ENCODE results near the gene NPHP4. TPM values are rescaled to one million over a fixed set of nuclear protein-coding genes. Genes with fewer than 3 reads are reported as not detected.

The NPHP4 gene
- total and polyA plus RNA-seq, 10 of the 15 experiments (the other 5 are each of a cell fraction or from before 2014, with no cell fraction given) = 0.16 to 10.5 (median 3.1) TPM

DNA sequence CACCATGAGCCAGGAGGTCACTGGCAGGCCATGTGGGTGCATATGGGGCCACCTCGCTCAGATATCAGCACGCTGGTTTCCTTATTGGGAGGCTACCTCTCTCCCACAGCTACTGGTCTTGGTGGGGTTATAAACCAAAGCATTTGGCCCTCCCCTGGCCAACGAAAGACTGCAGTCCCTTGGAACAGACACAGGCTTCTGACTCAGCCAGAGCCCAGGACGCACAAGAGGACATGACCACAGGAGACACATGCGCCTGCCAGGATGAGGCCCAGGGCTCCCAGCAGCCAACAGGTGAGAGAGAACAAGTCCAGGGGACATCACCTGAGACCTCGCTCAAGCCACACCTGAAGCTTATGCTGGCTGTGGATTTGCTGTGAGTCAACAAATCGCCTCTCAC is 13.8 kb downstream of the NPHP4 start (continued):
- TF ChIP-seq, protein P1, sequence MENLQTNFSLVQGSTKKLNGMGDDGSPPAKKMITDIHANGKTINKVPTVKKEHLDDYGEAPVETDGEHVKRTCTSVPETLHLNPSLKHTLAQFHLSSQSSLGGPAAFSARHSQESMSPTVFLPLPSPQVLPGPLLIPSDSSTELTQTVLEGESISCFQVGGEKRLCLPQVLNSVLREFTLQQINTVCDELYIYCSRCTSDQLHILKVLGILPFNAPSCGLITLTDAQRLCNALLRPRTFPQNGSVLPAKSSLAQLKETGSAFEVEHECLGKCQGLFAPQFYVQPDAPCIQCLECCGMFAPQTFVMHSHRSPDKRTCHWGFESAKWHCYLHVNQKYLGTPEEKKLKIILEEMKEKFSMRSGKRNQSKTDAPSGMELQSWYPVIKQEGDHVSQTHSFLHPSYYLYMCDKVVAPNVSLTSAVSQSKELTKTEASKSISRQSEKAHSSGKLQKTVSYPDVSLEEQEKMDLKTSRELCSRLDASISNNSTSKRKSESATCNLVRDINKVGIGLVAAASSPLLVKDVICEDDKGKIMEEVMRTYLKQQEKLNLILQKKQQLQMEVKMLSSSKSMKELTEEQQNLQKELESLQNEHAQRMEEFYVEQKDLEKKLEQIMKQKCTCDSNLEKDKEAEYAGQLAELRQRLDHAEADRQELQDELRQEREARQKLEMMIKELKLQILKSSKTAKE (IDR thresholded peaks at IDR 0.05; ENCODE audit: low read depth, poor library complexity, severe bottlenecking) = no peak
- TF ChIP-seq NRF1 (conservative IDR thresholded peaks at IDR 0.05; ENCODE audit: low read depth, low read length) = no peak
- no peak for TF ChIP-seq RUNX3 (IDR thresholded peaks at IDR 0.05; ENCODE audit: low read length)
- TF ChIP-seq CBFB (IDR thresholded peaks at IDR 0.05; ENCODE audit: low read depth) = no peak
- TF ChIP-seq, protein P2, sequence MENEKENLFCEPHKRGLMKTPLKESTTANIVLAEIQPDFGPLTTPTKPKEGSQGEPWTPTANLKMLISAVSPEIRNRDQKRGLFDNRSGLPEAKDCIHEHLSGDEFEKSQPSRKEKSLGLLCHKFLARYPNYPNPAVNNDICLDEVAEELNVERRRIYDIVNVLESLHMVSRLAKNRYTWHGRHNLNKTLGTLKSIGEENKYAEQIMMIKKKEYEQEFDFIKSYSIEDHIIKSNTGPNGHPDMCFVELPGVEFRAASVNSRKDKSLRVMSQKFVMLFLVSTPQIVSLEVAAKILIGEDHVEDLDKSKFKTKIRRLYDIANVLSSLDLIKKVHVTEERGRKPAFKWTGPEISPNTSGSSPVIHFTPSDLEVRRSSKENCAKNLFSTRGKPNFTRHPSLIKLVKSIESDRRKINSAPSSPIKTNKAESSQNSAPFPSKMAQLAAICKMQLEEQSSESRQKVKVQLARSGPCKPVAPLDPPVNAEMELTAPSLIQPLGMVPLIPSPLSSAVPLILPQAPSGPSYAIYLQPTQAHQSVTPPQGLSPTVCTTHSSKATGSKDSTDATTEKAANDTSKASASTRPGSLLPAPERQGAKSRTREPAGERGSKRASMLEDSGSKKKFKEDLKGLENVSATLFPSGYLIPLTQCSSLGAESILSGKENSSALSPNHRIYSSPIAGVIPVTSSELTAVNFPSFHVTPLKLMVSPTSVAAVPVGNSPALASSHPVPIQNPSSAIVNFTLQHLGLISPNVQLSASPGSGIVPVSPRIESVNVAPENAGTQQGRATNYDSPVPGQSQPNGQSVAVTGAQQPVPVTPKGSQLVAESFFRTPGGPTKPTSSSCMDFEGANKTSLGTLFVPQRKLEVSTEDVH (IDR thresholded peaks at IDR 0.05; ENCODE audit: low read depth, partially characterized antibody) = no peak

DNA sequence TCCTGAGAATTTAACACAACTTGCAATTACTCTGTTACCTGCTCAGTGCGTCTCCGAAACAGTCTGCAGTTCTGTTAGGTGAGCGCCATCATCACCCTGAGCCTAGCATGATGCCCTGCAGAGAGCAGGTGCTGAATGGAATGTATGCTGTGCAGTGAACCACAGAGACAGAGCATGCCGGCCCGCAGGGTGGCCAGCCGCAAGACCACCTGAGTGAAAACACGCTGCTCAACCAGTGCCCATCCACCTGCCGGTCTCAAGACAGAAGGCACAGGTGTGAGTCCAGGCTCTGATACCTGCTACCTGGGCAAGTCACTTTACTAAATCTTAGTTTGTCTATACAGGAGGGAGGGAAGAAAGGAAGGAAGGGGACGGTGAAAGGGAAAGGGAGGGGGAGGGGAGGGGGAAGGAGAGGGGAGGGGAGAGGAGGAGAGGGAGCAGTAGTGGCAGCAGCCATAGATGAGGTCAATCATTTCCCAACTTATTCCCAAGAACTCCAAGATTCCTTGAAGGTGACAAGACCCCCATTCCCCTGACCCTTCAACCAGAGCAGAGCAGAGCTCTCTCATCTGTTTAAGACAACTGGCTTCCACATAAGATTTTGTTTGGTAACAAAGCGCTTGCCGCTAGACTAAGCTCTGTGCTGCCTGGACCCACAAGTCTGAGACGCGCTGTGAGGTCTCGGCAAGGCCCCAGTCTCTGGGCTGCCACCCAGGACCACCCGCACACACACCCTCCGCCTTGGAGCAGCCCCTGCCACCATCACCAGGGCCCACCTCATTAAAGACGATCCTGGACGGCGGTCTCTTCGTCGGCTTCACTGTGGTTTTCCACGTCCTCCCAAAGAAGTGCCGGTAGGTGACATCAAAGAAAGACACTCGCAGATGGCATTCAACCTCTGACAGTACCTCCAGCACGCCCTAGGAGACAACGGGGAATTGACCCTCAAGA is 14.5 kb downstream of the NPHP4 start:
- Histone ChIP-seq H3K27me3 (replicated peaks in 1 of 2; ENCODE audit: control insufficient read depth in 2 of 2, insufficient read depth in 2 of 2, low read length in 1 of 2) (no peaks in the 10 kb centered on the region), H4K20me1 (ENCODE audit: control insufficient read depth, insufficient read depth) (no peaks in the 10 kb centered on the region), H3K4me3 (no peak overlapping the region), H2AFZ (ENCODE audit: control insufficient read depth, low read depth, low read length) (no peak overlapping the region), H3K36me3 (ENCODE audit: control insufficient read depth in 2 of 2, insufficient read depth in 2 of 2, low read length in 1 of 2) (no peaks in the 10 kb centered on the region; a peak in 2 of 4 replicates), H3K9ac (ENCODE audit: control insufficient read depth, insufficient read depth, low read length) (no peak overlapping the region), H3K4me1 (ENCODE audit: control insufficient read depth, insufficient read depth, low read length) (peaks cover 3% of the 10 kb centered on the region; the same call in 1 of the 2 replicates), H3K27ac (ENCODE audit: control insufficient read depth, insufficient read depth) (no peak overlapping the region), H3K79me2 (ENCODE audit: control insufficient read depth, insufficient read depth, low read length) (no peaks in the 10 kb centered on the region), H3K9me3 (replicated peaks; ENCODE audit: control insufficient read depth, insufficient read depth, low read length) (no peaks in the 10 kb centered on the region), H3K4me2 (ENCODE audit: control insufficient read depth, insufficient read depth) (no peak overlapping the region)
- FAIRE-seq (no peak), DNase-seq (ENCODE audit: low read depth, low spot score) (no peak), ATAC-seq (no peak)
- ChIA-PET SMC1A (ENCODE audit: uncharacterized antibody, unreplicated experiment) (no interaction called here), POLR2A (no interaction called here), RAD21 (ENCODE audit: unreplicated experiment) (no interaction called here), CTCF (no interaction called here)
- intact Hi-C loops (cut with micrococcal nuclease; ENCODE audit: unreplicated experiment) = no loop called here
- no TSS peak for BruUV-seq (replicated peaks)
- in situ Hi-C loops (cut with MboI) = no loop called here
- WGBS (ENCODE audit: insufficient coverage, insufficient replicate concordance, low lambda C conversion rate, missing lambda C conversion rate) = 84% methylated on average over 25 of the region's 26 CpGs
- TF ChIP-seq RBBP5 (conservative IDR thresholded peaks at IDR 0.05) = no peak
- no peak for TF ChIP-seq PML (IDR thresholded peaks at IDR 0.05; ENCODE audit: low read length)
- TF ChIP-seq, protein P3, sequence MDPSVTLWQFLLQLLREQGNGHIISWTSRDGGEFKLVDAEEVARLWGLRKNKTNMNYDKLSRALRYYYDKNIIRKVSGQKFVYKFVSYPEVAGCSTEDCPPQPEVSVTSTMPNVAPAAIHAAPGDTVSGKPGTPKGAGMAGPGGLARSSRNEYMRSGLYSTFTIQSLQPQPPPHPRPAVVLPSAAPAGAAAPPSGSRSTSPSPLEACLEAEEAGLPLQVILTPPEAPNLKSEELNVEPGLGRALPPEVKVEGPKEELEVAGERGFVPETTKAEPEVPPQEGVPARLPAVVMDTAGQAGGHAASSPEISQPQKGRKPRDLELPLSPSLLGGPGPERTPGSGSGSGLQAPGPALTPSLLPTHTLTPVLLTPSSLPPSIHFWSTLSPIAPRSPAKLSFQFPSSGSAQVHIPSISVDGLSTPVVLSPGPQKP (IDR thresholded peaks at IDR 0.05; ENCODE audit: low read depth, low read length) = no peak
- no peak for TF ChIP-seq IKZF2 (IDR thresholded peaks at IDR 0.05)
- TF ChIP-seq NFYA (IDR thresholded peaks at IDR 0.05; ENCODE audit: borderline replicate concordance, low read depth, low read length) = no peak
- no peak for TF ChIP-seq PAX8 (IDR thresholded peaks at IDR 0.05)
- no peak for TF ChIP-seq ASH2L (IDR thresholded peaks at IDR 0.05; ENCODE audit: borderline replicate concordance, low read depth)
- TF ChIP-seq MXI1 (IDR thresholded peaks at IDR 0.05; ENCODE audit: low read depth, low read length) = no peak
- TF ChIP-seq TCF7 (IDR thresholded peaks at IDR 0.05; ENCODE audit: borderline replicate concordance) = no peak

Data from GM12878 (cell line).